Measurements from ENCODE around the gene UTP3. TPM values are rescaled to one million over a fixed set of nuclear protein-coding genes. Genes with fewer than 3 reads are reported as not detected.
"Not testable (repeated sequence)": the region's sequence is repeated elsewhere in the genome, so short reads cannot be mapped to it uniquely, and the experiment has no call there.

The UTP3 gene
- total RNA-seq, 1 donor from 2014 or later = 15.7 TPM

- intact Hi-C loops (cut with DNase I) = no loop called here
- Histone ChIP-seq H3K27me3 (no peaks in the 10 kb centered on the region), H3K27ac (peak overlapping the region; percentile 59), H3K36me3 (no peaks in the 10 kb centered on the region), H3K9me3 (no peaks in the 10 kb centered on the region), H3K4me1 (peaks cover 53% of the 10 kb centered on the region), H3K4me3 (peak overlapping the region; percentile 24 to 27)
- TF ChIP-seq POLR2A (IDR thresholded peaks at IDR 0.05) = no peak
- TF ChIP-seq POLR2AphosphoS5 (IDR thresholded peaks at IDR 0.05; ENCODE audit: insufficient read depth in 1 of 2, low read depth in 1 of 2) = peak in 1 of 2 donors; percentile 30
- no peak for DNase-seq (ENCODE audit: extremely low spot score in 2 of 2)
These were observed 46.0 kb downstream of the UTP3 start for GRCh38 chr4:70734168-70734954.

DNA sequence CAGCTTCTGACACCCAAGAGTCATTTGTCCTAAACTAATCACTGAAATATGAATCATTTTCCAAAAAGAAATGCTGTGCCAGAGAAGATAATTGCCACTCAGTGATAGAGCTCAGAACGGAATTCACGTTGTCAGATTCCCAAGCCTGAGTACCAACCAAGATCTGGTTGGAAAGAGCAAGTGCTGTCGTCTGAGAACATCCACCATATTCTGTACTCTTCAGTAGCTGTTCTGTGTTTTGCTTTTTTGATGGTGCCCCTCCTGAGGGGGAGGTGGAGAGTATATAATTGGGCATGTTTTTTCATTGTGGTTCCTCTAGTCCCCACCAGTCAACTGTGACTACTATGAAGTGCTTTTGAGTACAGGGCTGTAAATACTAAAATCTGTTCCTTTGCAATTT lies 46.6 kb downstream of the UTP3 start:
- peak overlapping the region; percentile 59 for H3K27ac ChIP-seq
- no peaks in the 10 kb centered on the region for H3K9me3 ChIP-seq
- DNase-seq (ENCODE audit: extremely low spot score in 2 of 2) = no peak
- H3K4me1 ChIP-seq = peaks cover 57% of the 10 kb centered on the region
- intact Hi-C loops (cut with DNase I) = no loop called here
- H3K36me3 ChIP-seq = no peaks in the 10 kb centered on the region
- H3K27me3 ChIP-seq = no peaks in the 10 kb centered on the region
- TF ChIP-seq, protein P1, sequence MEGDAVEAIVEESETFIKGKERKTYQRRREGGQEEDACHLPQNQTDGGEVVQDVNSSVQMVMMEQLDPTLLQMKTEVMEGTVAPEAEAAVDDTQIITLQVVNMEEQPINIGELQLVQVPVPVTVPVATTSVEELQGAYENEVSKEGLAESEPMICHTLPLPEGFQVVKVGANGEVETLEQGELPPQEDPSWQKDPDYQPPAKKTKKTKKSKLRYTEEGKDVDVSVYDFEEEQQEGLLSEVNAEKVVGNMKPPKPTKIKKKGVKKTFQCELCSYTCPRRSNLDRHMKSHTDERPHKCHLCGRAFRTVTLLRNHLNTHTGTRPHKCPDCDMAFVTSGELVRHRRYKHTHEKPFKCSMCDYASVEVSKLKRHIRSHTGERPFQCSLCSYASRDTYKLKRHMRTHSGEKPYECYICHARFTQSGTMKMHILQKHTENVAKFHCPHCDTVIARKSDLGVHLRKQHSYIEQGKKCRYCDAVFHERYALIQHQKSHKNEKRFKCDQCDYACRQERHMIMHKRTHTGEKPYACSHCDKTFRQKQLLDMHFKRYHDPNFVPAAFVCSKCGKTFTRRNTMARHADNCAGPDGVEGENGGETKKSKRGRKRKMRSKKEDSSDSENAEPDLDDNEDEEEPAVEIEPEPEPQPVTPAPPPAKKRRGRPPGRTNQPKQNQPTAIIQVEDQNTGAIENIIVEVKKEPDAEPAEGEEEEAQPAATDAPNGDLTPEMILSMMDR (IDR thresholded peaks at IDR 0.05) = no peak
- H3K4me3 ChIP-seq = peak overlapping the region; percentile 24 to 27

- H3K27me3 ChIP-seq; DNase-seq (ENCODE audit: extremely low spot score in 2 of 2); H3K4me3 ChIP-seq; H3K36me3 ChIP-seq; intact Hi-C loops (cut with DNase I); H3K27ac ChIP-seq; H3K9me3 ChIP-seq: not testable (repeated sequence)
- peaks cover 60% of the 10 kb centered on the region for H3K4me1 ChIP-seq
These were observed 47.6 kb downstream of the UTP3 start for GRCh38 chr4:70735915-70736314.

GRCh38 chr4:70737006-70737405 lies 48.7 kb downstream of the UTP3 start:
- TF ChIP-seq POLR2AphosphoS5 (IDR thresholded peaks at IDR 0.05; ENCODE audit: insufficient read depth in 1 of 2, low read depth in 1 of 2) (no peak), POLR2A (IDR thresholded peaks at IDR 0.05) (no peak)
- TF ChIP-seq, protein P1 (IDR thresholded peaks at IDR 0.05) = no peak
- Histone ChIP-seq H3K36me3 (no peaks in the 10 kb centered on the region), H3K27ac (no peak overlapping the region), H3K4me3 (no peak overlapping the region), H3K27me3 (no peaks in the 10 kb centered on the region), H3K4me1 (peaks cover 60% of the 10 kb centered on the region), H3K9me3 (no peaks in the 10 kb centered on the region)
- intact Hi-C loops (cut with DNase I) = no loop called here
- no peak for DNase-seq (ENCODE audit: extremely low spot score in 2 of 2)

- intact Hi-C loops (cut with DNase I) = no loop called here
- Histone ChIP-seq H3K36me3 (no peaks in the 10 kb centered on the region), H3K27ac (no peak overlapping the region), H3K4me3 (no peak overlapping the region), H3K4me1 (peaks cover 60% of the 10 kb centered on the region), H3K27me3 (no peaks in the 10 kb centered on the region), H3K9me3 (no peaks in the 10 kb centered on the region)
- no peak for DNase-seq (ENCODE audit: extremely low spot score in 2 of 2)
- TF ChIP-seq POLR2A (IDR thresholded peaks at IDR 0.05) (no peak), POLR2AphosphoS5 (IDR thresholded peaks at IDR 0.05; ENCODE audit: insufficient read depth in 1 of 2, low read depth in 1 of 2) (no peak)
- TF ChIP-seq, protein P1 (IDR thresholded peaks at IDR 0.05) = no peak
These were observed 49.1 kb downstream of the UTP3 start for GRCh38 chr4:70737409-70737808.

GRCh38 chr4:70739496-70740337 lies 51.4 kb downstream of the UTP3 start:
- H3K4me3 ChIP-seq = no peak overlapping the region
- TF ChIP-seq POLR2AphosphoS5 (IDR thresholded peaks at IDR 0.05; ENCODE audit: insufficient read depth in 1 of 2, low read depth in 1 of 2) = no peak
- TF ChIP-seq, protein P1 (IDR thresholded peaks at IDR 0.05) = no peak
- TF ChIP-seq POLR2A (IDR thresholded peaks at IDR 0.05) = no peak
- H3K27ac ChIP-seq = no peak overlapping the region
- DNase-seq (ENCODE audit: extremely low spot score in 2 of 2) = no peak
- no peaks in the 10 kb centered on the region for H3K27me3 ChIP-seq
- intact Hi-C loops (cut with DNase I) = no loop called here
- peaks cover 47% of the 10 kb centered on the region for H3K4me1 ChIP-seq
- no peaks in the 10 kb centered on the region for H3K36me3 ChIP-seq
- no peaks in the 10 kb centered on the region for H3K9me3 ChIP-seq
